GM18507 (cell line): ENCODE data around the gene DGKQ.
"Not testable (repeated sequence)": the region's sequence is repeated elsewhere in the genome, so short reads cannot be mapped to it uniquely, and the experiment has no call there.

Experiments
- DNase-seq: peaks from one replicate; pipeline ENCODE4 v3.0.0; 2011; ENCODE audit warnings: low read depth; ENCODE audit not compliant: insufficient read length; ENCODE audit errors: extremely low spot score
- FAIRE-seq: peaks from 2 replicates; lab custom pipeline; 2011; peaks lifted over from hg19 to GRCh38; lab: Jason Lieb, UNC

The DGKQ gene

DNA sequence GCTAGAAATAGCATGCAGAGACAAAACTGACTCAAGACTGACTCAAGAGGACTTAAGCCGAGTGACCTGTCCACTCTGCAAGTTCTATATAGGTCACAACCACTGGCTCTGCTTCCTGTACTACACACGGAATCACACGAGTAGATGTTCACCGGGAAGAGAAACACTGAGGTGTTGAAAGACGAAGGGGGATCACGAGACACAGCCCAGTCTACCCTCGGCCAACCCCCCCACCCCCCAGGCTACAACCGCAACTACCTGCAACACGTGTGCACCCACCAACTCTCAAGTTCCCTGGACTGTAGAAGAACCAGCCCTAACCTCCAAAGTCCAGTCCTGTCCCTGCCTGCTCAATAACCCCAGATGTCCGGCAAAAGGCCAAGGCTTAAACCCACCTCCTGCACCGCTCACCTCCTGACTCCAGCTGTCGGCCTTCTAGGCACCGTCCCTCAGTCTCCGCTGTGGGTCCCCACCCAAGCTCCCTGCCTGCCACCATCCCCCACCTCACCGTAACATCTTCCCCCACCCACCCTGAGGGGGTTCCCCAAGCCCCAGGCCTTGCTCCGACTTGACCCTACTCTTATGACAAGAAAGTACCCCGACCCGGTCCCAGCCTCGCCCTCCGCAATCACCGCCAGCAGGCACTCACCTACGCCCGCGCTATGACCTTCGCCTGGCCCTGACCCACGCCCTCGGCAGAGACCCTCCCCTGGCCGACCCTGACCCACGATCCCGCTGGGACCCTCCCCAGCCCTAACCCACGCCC is 42.0 kb downstream of the DGKQ start:
- FAIRE-seq, result peak; percentile 58
- DNase-seq, result no peak

DNA sequence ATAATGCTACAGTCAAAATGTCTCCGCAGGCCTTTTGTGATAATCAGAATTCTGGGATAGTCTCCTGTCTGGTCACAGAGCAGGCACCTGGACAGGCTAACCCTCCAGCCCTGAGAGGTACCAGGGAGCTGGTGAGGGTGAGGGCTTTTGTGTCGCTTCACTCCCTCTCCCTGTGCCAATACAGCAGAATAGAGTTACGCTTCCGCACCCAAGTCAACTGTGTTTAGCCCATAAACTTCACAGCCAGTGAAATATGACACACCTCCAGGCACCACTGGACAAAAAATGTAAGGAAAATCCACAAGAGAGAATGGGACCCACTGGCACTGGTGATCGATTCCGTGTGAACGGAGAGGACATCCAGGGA is 42.6 kb downstream of the DGKQ start:
- no peak for DNase-seq
- FAIRE-seq, result no peak

GRCh38 chr4:930028-930551 is 43.3 kb downstream of the DGKQ start:
- DNase-seq (no peak), FAIRE-seq (peak; percentile 21)

DNA sequence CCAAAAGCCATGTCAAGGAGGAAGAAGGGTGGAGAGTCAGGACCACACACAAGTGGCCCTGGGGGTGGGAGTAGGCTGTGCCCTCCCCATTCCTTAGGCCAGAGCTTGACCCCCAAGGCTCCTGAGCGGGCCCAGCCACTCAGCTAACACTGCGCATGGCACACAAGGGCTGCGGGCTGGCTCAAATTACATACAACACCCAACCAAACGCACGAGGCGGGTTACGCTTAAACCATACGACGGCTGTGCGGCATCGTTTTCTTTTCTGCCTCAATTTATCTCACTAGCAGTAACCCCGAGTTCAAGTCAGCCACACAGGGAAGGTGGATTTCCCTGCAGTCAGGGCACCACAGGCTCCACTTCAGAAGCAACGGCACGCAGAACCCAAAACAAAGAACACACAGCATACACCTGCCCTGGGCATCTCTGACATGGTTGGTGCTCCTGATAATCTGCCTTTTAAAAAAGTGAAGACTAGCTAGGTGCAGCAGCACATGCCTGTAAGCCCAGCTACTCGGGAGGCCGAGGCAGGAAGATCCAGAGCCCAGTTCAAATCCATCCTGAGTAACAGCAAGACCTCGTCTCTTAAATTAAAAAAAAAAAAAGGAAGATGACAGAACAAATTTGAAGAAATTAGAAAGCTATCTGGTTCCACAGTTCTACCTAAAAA is 44.1 kb downstream of the DGKQ start:
- FAIRE-seq (no peak), DNase-seq (no peak)

GRCh38 chr4:927566-927965 is 45.8 kb downstream of the DGKQ start:
- not testable (repeated sequence) for FAIRE-seq

GRCh38 chr4:926538-926937 is 46.8 kb downstream of the DGKQ start:
- FAIRE-seq (no peak), DNase-seq (no peak)

More at GRCh38 chr4:927566-927965, 45.8 kb downstream of the DGKQ start:
- not testable (repeated sequence) for DNase-seq

DNA sequence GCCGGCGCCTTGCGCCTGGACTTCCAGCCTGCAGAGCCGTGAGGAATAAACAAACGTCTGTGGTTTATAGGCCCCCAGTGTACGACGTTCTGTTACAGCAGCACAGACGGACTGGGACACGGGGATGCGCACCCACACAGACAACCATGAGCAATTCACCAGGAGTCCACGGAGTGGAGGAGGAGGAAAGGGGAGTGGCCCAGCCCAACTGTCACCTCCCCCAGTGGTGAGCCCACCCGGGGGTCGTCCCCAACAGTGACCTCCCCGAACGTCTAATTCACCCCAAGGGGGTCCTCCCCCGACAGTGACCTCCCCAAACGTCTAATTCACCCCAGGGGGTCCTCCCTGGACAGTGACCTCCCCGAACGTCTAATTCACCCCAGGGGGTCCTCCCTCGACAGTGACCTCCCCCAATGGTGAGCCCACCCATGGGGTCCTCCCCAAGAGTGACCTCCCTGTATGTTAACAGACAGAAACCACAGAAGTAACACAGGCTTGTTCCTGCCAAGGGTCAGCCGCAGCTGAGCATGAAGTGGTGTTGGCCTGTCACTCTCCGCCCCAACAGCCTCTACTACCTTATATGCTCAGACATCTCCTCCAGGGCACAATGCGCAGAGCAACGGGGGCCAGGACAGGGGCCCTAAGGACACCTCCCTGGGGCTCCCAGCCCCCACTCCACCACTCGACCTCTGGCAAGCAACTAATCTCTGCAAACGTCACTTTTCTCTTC is 47.4 kb downstream of the DGKQ start:
- FAIRE-seq (no peak), DNase-seq (no peak)

DNA sequence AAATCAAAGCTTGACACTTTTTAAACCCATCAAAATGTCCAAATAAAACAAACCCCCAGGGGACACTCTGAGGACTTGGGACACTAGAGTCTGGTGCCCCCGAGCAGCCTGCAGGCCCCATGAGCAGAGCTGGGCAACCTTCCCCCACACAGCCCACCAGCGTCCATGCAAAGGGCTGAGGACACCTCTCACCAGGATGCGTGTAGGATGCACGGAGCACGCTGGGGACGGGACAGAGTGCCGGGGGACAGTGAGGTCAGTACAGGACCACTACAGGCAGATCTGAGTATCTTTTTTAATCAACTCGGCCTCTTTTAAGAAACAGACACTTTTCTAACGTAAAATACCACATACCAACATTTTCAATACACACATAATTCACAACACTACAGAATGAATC is 48.2 kb downstream of the DGKQ start:
- no peak for DNase-seq
- no peak for FAIRE-seq

GRCh38 chr4:924107-925096 is 49.0 kb downstream of the DGKQ start:
- FAIRE-seq (peak; percentile 79), DNase-seq (no peak)

DNA sequence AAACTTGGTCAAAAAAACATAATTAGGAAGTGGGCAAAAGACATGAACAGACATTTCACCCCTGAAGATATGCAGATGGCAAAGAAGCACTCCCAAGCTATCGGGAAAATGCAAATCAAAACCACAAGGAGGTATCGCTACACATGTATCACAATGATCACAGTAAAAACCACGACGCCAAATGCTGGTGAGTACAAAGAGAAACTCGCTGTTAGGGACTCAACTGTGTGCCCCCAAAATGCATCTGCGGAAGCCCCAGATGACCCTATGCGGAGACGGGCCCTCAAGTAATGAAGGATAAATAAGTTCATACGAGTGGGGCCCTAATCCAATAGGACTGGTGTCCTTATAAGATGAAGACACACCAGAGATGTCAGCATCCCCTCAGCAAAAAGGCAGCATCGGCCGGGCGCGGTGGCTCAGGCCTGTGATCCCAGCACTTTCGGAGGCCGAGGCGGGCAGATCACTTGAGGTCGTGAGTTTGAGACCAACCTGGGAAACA is 51.5 kb downstream of the DGKQ start:
- DNase-seq, result no peak
- FAIRE-seq, result peak; percentile 94

GRCh38 chr4:919004-919680 is 54.2 kb downstream of the DGKQ start:
- not testable (repeated sequence) for FAIRE-seq, DNase-seq

DNA sequence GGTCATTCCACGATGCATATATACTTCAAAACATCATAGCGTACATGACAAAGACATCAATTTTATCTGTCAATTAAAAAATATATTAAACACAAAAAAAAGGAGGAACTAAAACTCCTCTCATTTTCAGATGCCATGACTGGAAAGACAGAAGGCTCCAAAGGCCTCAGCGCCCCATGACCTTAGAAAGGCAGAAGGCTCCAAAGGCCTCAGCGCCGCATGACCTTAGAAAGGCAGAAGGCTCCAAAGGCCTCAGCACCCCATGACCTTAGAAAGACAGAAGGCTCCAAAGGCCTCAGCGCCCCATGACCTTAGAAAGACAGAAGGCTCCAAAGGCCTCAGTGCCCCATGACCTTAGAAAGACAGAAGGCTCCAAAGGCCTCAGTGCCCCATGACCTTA is 54.8 kb downstream of the DGKQ start:
- DNase-seq, FAIRE-seq: not testable (repeated sequence)

- no peak for DNase-seq
- no peak for FAIRE-seq
These were observed 55.4 kb downstream of the DGKQ start for GRCh38 chr4:917992-918391.

DNA sequence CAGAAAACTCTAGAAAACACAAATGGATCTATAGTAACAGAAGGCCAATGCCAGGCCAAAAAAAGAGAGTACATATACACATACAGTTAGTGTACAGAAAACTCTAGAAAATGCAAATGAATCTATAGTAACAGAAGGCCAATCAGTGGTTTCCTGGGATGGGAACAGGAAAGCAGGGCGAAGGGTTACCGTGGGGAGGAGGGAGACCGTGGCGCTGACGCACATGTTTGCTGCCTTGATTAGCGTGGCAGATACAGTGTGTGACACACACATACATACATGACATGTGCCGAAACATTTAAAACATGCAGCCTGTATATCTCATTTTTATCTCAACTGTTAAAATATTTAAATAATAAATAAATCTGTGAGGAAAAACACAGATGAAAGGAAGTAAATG is 55.9 kb downstream of the DGKQ start:
- DNase-seq (no peak), FAIRE-seq (no peak)

GRCh38 chr4:915595-915994 is 57.8 kb downstream of the DGKQ start:
- DNase-seq (no peak), FAIRE-seq (peak; percentile 51)

GRCh38 chr4:915041-915474 is 58.3 kb downstream of the DGKQ start:
- no peak for DNase-seq
- peak; percentile 35 for FAIRE-seq

- DNase-seq (no peak), FAIRE-seq (no peak)
These were observed 58.8 kb downstream of the DGKQ start for GRCh38 chr4:914531-914930.

- no peak for FAIRE-seq
These were observed 60.1 kb downstream of the DGKQ start for GRCh38 chr4:913280-913618.

More at GRCh38 chr4:913280-913618, 60.1 kb downstream of the DGKQ start:
- no peak for DNase-seq
